PC-3 (cell line): ENCODE measurements around the gene MCM3. TPM values are rescaled to one million over a fixed set of nuclear protein-coding genes. Genes with fewer than 3 reads are reported as not detected.

Source experiments
- ATAC-seq: fragments of 200-7000 bp; cut with Tn5 transposase; 2 replicates; pipeline ENCODE4 v1.9.1; 2020; ENCODE audit warnings: mild to moderate bottlenecking, moderate library complexity
- BruUV-seq: library from RNA; stranded (reverse); fragments of 400-500 nt; replicated peaks from 2 replicates; lab custom pipeline; 2021; lab: Mats Ljungman, UMichigan
- CTCF ChIA-PET: fragments of 300-600 bp; sonication (Branson Sonifier 250); formaldehyde crosslinking; loops from one replicate; lab custom pipeline; 2022; ENCODE audit warnings: antibody characterized with exemption; lab: Charles Lee
- POLR2A ChIA-PET: fragments of 300-600 bp; sonication (Branson Sonifier 250); formaldehyde crosslinking; loops from one replicate; lab custom pipeline; 2022; ENCODE audit warnings: antibody characterized with exemption; ENCODE audit not compliant: unreplicated experiment; lab: Charles Lee
- DNase-seq: peaks from one replicate; pipeline ENCODE4 v3.0.0-alpha.2; 2015
- H2AFZ ChIP-seq: fragments of 300-600 bp; sonication (generic); 2 replicates; pipeline ENCODE4 v1.6.0; 2016; ENCODE audit warnings: antibody characterized with exemption, low read length
- H3F3A ChIP-seq: fragments of 300-600 bp; sonication (generic); one replicate; pipeline ENCODE4 v1.6.0; 2017; ENCODE audit warnings: antibody characterized with exemption, low read length, control low read depth, mild to moderate bottlenecking; ENCODE audit not compliant: unreplicated experiment
- H3K27ac ChIP-seq: fragments of 300-600 bp; sonication (generic); 2 replicates; pipeline ENCODE4 v1.5.1; 2016; ENCODE audit warnings: mild to moderate bottlenecking, low read length
- H3K27me3 ChIP-seq: fragments of 300-600 bp; sonication (generic); 2 replicates; pipeline ENCODE4 v1.6.1; 2016; ENCODE audit warnings: low read length, mixed read lengths
- H3K36me3 ChIP-seq: fragments of 300-600 bp; sonication (generic); 2 replicates; pipeline ENCODE4 v1.6.1; 2016; ENCODE audit warnings: low read depth, mixed run types, low read length, mixed read lengths
- H3K4me1 ChIP-seq: fragments of 300-600 bp; sonication (generic); 2 replicates; pipeline ENCODE4 v1.5.1; 2016; ENCODE audit warnings: low read length; ENCODE audit not compliant: insufficient read depth
- H3K4me2 ChIP-seq: fragments of 300-600 bp; sonication (generic); 2 replicates; pipeline ENCODE4 v1.6.0; 2016; ENCODE audit warnings: low read length
- H3K4me3 ChIP-seq: fragments of 300-600 bp; sonication (generic); 2 replicates; pipeline ENCODE4 v1.5.1; 2016; ENCODE audit warnings: mild to moderate bottlenecking, low read length, mixed read lengths
- H3K79me2 ChIP-seq: fragments of 300-600 bp; sonication (generic); 2 replicates; pipeline ENCODE4 v1.6.1; 2017; ENCODE audit warnings: low read length, mixed read lengths
- H3K9ac ChIP-seq: fragments of 300-600 bp; sonication (generic); 2 replicates; pipeline ENCODE4 v1.6.0; 2016; ENCODE audit warnings: mild to moderate bottlenecking, low read length
- H3K9me2 ChIP-seq: fragments of 300-600 bp; sonication (generic); replicated peaks from 2 replicates; pipeline ENCODE4 v1.6.1; 2016; ENCODE audit warnings: mixed run types, low read length, mixed read lengths
- H3K9me3 ChIP-seq: fragments of 300-600 bp; sonication (generic); 2 replicates; pipeline ENCODE4 v1.6.1; 2016; ENCODE audit warnings: low read length, mixed read lengths
- H4K20me1 ChIP-seq: fragments of 300-600 bp; sonication (generic); 2 replicates; pipeline ENCODE4 v1.6.1; 2016; ENCODE audit warnings: low read length, mixed read lengths
- EZH2phosphoT487 ChIP-seq: fragments of 300-600 bp; sonication (generic); IDR thresholded peaks from 2 replicates; pipeline ENCODE4 v1.6.1; 2018; ENCODE audit warnings: mild to moderate bottlenecking, antibody characterized with exemption, low read length, borderline replicate concordance
- intact Hi-C: fragments of 100-400 bp; cut with micrococcal nuclease; formaldehyde crosslinking; loops from 2 replicates; pipeline ENCODE4 v1.9.0; 2023
- total RNA-seq: library from RNA; depleted of rRNA; stranded (reverse); fragments of >200 nt; gene quantifications from 2 replicates; pipeline ENCODE4 v1.2.3, GENCODE V29; 2014; rRNA removed

Gene MCM3
- total RNA-seq, 1 experiment from 2014 or later: 201 TPM

GRCh38 chr6:52215787-52216186, 68.8 kb downstream of the MCM3 start:
- H3K9ac ChIP-seq: no peak overlapping the region
- H3K9me3 ChIP-seq: no peaks in the 10 kb centered on the region
- H3K9me2 ChIP-seq: no peaks in the 10 kb centered on the region
- no peak for ATAC-seq
- no peak overlapping the region for H3K4me3 ChIP-seq
- POLR2A ChIA-PET: no interaction called here
- H3K79me2 ChIP-seq: no peaks in the 10 kb centered on the region
- CTCF ChIA-PET: no interaction called here
- H3K4me1 ChIP-seq: no peaks in the 10 kb centered on the region
- BruUV-seq: no TSS peak
- no peaks in the 10 kb centered on the region for H4K20me1 ChIP-seq
- H3K4me2 ChIP-seq: no peak overlapping the region
- no peak for DNase-seq
- intact Hi-C loops: no loop called here
- H3K27me3 ChIP-seq: peaks cover 15% of the 10 kb centered on the region; the same call in 1 of the 2 replicates
- no peaks in the 10 kb centered on the region for H3K36me3 ChIP-seq
- no peaks in the 10 kb centered on the region for H3F3A ChIP-seq
- no peak overlapping the region for H2AFZ ChIP-seq
- TF ChIP-seq EZH2phosphoT487: no peak
- no peak overlapping the region for H3K27ac ChIP-seq

Other genes with a start within 250 kb of the MCM3 start
- 0.40 and 0.52 TPM in 2 replicates for gene PKHD1, start 197.1 kb downstream of the MCM3 start, total RNA-seq
- not detected in 2 replicates for gene IL17A, start 98.4 kb downstream of the MCM3 start, total RNA-seq
- gene IL17F, start 40.2 kb downstream of the MCM3 start, total RNA-seq: not detected in 2 replicates
- 0.44 and 0.46 TPM in 2 replicates for gene PAQR8, start 77.4 kb upstream of the MCM3 start, total RNA-seq
- gene EFHC1, start 135.6 kb upstream of the MCM3 start, total RNA-seq: 14.5 and 22.4 TPM in 2 replicates